Ovary (tissue), 3 donors: ENCODE results near the gene CPN1.

Experiments used
- CTCF ChIP-seq, 3 donors: fragments of 450-650 bp in 2 of 3; fragments of 200-600 bp in 1 of 3; IDR thresholded peaks; one replicate each; pipeline versions ENCODE4 v1.5.1 to v1.8.0; 2016 to 2022; ENCODE audit warnings: antibody characterized with exemption in 3 of 3, mild to moderate bottlenecking in 1 of 3
- EP300 ChIP-seq: sonication (generic); formaldehyde crosslinking; IDR thresholded peaks from one replicate; pipeline ENCODE4 v1.6.1; 2017; ENCODE audit warnings: antibody characterized with exemption
- POLR2A ChIP-seq: fragments of 450-650 bp; IDR thresholded peaks from one replicate; pipeline ENCODE4 v1.6.1; 2017; ENCODE audit warnings: antibody characterized with exemption, mild to moderate bottlenecking, moderate library complexity
- donor health status: DM: no; HTN: no; CAD: no.

GRCh38 chr10:100019787-100020141 is 61.9 kb downstream of the CPN1 start:
- TF ChIP-seq POLR2A (no peak), CTCF (IDR thresholded peaks at IDR 0.05) (no peak), EP300 (no peak)
